Measurements from ENCODE around the gene PER1.
A peak's percentile ranks its signal among the peaks of the same experiment; 100 is the strongest.

The PER1 gene

GRCh38 chr17:8140065-8141029, 11.9 kb downstream of the PER1 start:
- DNase-seq, result no peak

GRCh38 chr17:8138672-8139371, 13.4 kb downstream of the PER1 start:
- DNase-seq, result peak; percentile 99

GRCh38 chr17:8138374-8138671, 13.9 kb downstream of the PER1 start:
- no peak for DNase-seq

- peak in 1 of 2 experiments; percentile 31 for DNase-seq
Measured at GRCh38 chr17:8137645-8138373, 14.4 kb downstream of the PER1 start.

- DNase-seq, result no peak
Measured at GRCh38 chr17:8133941-8134340, 18.3 kb downstream of the PER1 start.

- DNase-seq, result no peak
Measured at GRCh38 chr17:8133399-8133798, 18.8 kb downstream of the PER1 start.

- DNase-seq, result no peak
Measured at GRCh38 chr17:8131844-8132441, 20.3 kb downstream of the PER1 start.

GRCh38 chr17:8128125-8128784, 23.9 kb downstream of the PER1 start:
- no peak for DNase-seq

- DNase-seq, result peak; percentile 75 to 77
Measured at GRCh38 chr17:8126491-8127066, 25.6 kb downstream of the PER1 start.

GRCh38 chr17:8125947-8126490, 26.2 kb downstream of the PER1 start:
- peak; percentile 72 for DNase-seq

- DNase-seq, result peak; percentile 97 to 98
Measured at GRCh38 chr17:8125154-8125946, 26.9 kb downstream of the PER1 start.

GRCh38 chr17:8124350-8125153, 27.7 kb downstream of the PER1 start:
- peak; percentile 58 to 60 for DNase-seq

- DNase-seq, result peak in 1 of 2 experiments; percentile 36
Measured at GRCh38 chr17:8123695-8124349, 28.4 kb downstream of the PER1 start, which contains the start of gene HES7. TSS of gene HES7 (minus strand) at chr17:8124106. CDS start at chr17:8124084, 22 bp downstream.

- DNase-seq, result peak; percentile 74
Measured at GRCh38 chr17:8122924-8123694, 29.1 kb downstream of the PER1 start.

GRCh38 chr17:8122422-8122923, 29.7 kb downstream of the PER1 start:
- peak; percentile 52 to 54 for DNase-seq

- peak; percentile 80 to 83 for DNase-seq
Measured at GRCh38 chr17:8121681-8122421, 30.4 kb downstream of the PER1 start.

- no peak for DNase-seq
Measured at GRCh38 chr17:8121407-8121680, 30.9 kb downstream of the PER1 start.
